Neural cell (in vitro differentiated cells): Measurements from ENCODE around the gene ADAR. TPM values are rescaled to one million over a fixed set of nuclear protein-coding genes. Genes with fewer than 3 reads are reported as not detected.

Experiments
- H2AFZ ChIP-seq: fragments of 200-600, 300-800 bp; sonication (generic), shearing (Covaris generic); 2 replicates; pipeline ENCODE4 v1.6.0; 2014; ENCODE audit warnings: low read depth, mild to moderate bottlenecking, antibody characterized with exemption, low read length, moderate library complexity
- H3F3A ChIP-seq: fragments of 200-600 bp; shearing (Covaris generic); 2 replicates; pipeline ENCODE4 v1.6.1; 2016; ENCODE audit warnings: mild to moderate bottlenecking, moderate library complexity, mixed read lengths, antibody characterized with exemption, low read length; ENCODE audit not compliant: insufficient read depth, poor library complexity, severe bottlenecking
- H3K27ac ChIP-seq: fragments of 200-600, 300-800 bp; sonication (generic), shearing (Covaris generic); 2 replicates; pipeline ENCODE4 v1.5.1; 2014; ENCODE audit warnings: mild to moderate bottlenecking, low read length, moderate library complexity
- H3K27me3 ChIP-seq: fragments of 300-800, 200-600 bp; sonication (generic), shearing (Covaris generic); 2 replicates; pipeline ENCODE4 v1.6.0; 2014; ENCODE audit warnings: mild to moderate bottlenecking, low read depth, low read length, moderate library complexity; ENCODE audit not compliant: insufficient read depth
- H3K36me3 ChIP-seq: fragments of 300-800, 200-600 bp; sonication (generic), shearing (Covaris generic); 2 replicates; pipeline ENCODE4 v1.5.1; 2014; ENCODE audit warnings: mild to moderate bottlenecking, antibody characterized with exemption, low read length, moderate library complexity; ENCODE audit not compliant: insufficient read depth
- H3K4me2 ChIP-seq: fragments of 300-800, 200-600 bp; sonication (generic), shearing (Covaris generic); 2 replicates; pipeline ENCODE4 v1.6.0; 2014; ENCODE audit warnings: mild to moderate bottlenecking, low read length
- H3K4me3 ChIP-seq: fragments of 300-800, 200-600 bp; sonication (generic), shearing (Covaris generic); 2 replicates; pipeline ENCODE4 v1.5.1; 2014; ENCODE audit warnings: mild to moderate bottlenecking, low read length, moderate library complexity
- H3K79me2 ChIP-seq: fragments of 200-600 bp; shearing (Covaris generic); replicated peaks from 2 replicates; pipeline ENCODE4 v1.6.0; 2014; ENCODE audit warnings: mild to moderate bottlenecking, low read length, moderate library complexity; ENCODE audit not compliant: insufficient read depth
- H3K9ac ChIP-seq: fragments of 300-800, 200-600 bp; sonication (generic), shearing (Covaris generic); 2 replicates; pipeline ENCODE4 v1.6.1; 2016; ENCODE audit warnings: mild to moderate bottlenecking, low read length, mixed read lengths
- H3K9me2 ChIP-seq: fragments of 200-600 bp; shearing (Covaris generic); 2 replicates; pipeline ENCODE4 v1.6.1; 2016; ENCODE audit warnings: mild to moderate bottlenecking, low read length, mixed read lengths; ENCODE audit not compliant: insufficient read depth
- H3K9me3 ChIP-seq: fragments of 200-600, 300-800 bp; sonication (generic), shearing (Covaris generic); 2 replicates; pipeline ENCODE4 v1.6.1; 2016; ENCODE audit warnings: mild to moderate bottlenecking, mixed run types, low read length, moderate library complexity, mixed read lengths
- H4K20me1 ChIP-seq: fragments of 200-600 bp; shearing (Covaris generic); 2 replicates; pipeline ENCODE4 v1.6.1; 2016; ENCODE audit warnings: mild to moderate bottlenecking, mixed run types; ENCODE audit not compliant: insufficient read depth
- EP300 ChIP-seq: fragments of 450-650 bp; conservative IDR thresholded peaks from 2 replicates; pipeline ENCODE4 v1.6.1; 2014; ENCODE audit warnings: antibody characterized with exemption, mild to moderate bottlenecking, moderate library complexity; ENCODE audit not compliant: poor library complexity, severe bottlenecking
- EZH2 ChIP-seq: fragments of 200-600, 300-800 bp; shearing (Covaris generic), sonication (generic); IDR thresholded peaks from 2 replicates; pipeline ENCODE4 v1.6.1; 2014; ENCODE audit warnings: antibody characterized with exemption, low read length, borderline replicate concordance, mild to moderate bottlenecking; ENCODE audit not compliant: insufficient read depth, poor library complexity, severe bottlenecking
- MXI1 ChIP-seq: fragments of 450-650 bp; conservative IDR thresholded peaks from 2 replicates; pipeline ENCODE4 v1.6.1; 2014; ENCODE audit warnings: antibody characterized with exemption, mild to moderate bottlenecking; ENCODE audit not compliant: poor library complexity, severe bottlenecking
- POLR2AphosphoS5 ChIP-seq: IDR thresholded peaks from 2 replicates; pipeline ENCODE4 v1.6.1; 2012
- RAD21 ChIP-seq: fragments of 450-650 bp; conservative IDR thresholded peaks from 2 replicates; pipeline ENCODE4 v1.6.1; 2014; ENCODE audit warnings: antibody characterized with exemption, mild to moderate bottlenecking, moderate library complexity
- SMC3 ChIP-seq: fragments of 450-650 bp; conservative IDR thresholded peaks from 2 replicates; pipeline ENCODE4 v1.6.1; 2014; ENCODE audit warnings: antibody characterized with exemption, mild to moderate bottlenecking, moderate library complexity; ENCODE audit not compliant: poor library complexity
- TAF1 ChIP-seq: IDR thresholded peaks from 2 replicates; pipeline ENCODE4 v1.6.1; 2012; ENCODE audit warnings: low read depth
- polyA plus RNA-seq: library from polyadenylated mRNA; depleted of rRNA; stranded (reverse); fragments of >200 nt; gene quantifications from 2 replicates; pipeline ENCODE4 v1.2.3, GENCODE V29; 2014
- TF ChIP-seq, protein P1 (sequence below): IDR thresholded peaks from 2 replicates; pipeline ENCODE4 v1.6.1; 2012; ENCODE audit warnings: borderline replicate concordance
- TF ChIP-seq, protein P2 (sequence below): fragments of 450-650 bp; IDR thresholded peaks from 2 replicates; pipeline ENCODE4 v1.5.1; 2014; ENCODE audit warnings: antibody characterized with exemption, mild to moderate bottlenecking, moderate library complexity; ENCODE audit not compliant: poor library complexity, severe bottlenecking

The ADAR gene
- polyA plus RNA-seq, 1 donor from 2014 or later = 51.4 TPM

DNA sequence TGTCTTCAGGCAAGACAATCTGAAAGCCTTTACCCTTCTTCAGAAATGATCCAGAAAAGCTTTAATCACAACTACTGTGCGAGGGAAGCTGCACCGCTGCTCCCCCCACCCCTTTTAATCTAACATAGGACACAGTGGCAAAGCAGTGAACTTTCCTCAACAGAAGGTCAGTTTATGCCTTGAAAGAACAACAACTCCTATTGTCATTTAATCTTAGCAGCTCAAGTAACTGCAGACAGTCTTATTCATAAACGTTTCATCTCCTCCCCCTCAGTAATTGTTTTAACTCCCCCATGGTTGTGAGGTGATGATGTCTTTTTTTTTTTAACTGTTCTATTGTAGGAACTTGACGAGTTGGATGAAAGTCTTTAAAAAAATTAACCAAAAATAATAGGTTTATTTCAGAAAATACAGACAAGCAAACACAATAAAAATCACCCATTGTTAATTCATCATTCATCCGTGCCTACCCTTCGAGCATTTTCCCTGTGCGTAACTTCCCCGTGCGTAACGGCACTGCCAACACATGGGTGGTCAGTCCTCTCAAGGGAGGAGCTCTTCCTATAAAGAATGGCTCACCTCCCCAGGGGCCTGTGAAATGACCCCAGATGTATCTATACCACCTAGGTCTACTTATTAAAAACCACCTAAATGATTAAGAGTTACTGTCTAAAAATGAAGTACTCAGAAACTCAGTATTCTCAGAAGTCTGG, 3.3 kb upstream of the ADAR start:
- TF ChIP-seq SMC3 = no peak
- TF ChIP-seq EZH2 = no peak
- TF ChIP-seq POLR2AphosphoS5 = no peak
- TF ChIP-seq, protein P1, sequence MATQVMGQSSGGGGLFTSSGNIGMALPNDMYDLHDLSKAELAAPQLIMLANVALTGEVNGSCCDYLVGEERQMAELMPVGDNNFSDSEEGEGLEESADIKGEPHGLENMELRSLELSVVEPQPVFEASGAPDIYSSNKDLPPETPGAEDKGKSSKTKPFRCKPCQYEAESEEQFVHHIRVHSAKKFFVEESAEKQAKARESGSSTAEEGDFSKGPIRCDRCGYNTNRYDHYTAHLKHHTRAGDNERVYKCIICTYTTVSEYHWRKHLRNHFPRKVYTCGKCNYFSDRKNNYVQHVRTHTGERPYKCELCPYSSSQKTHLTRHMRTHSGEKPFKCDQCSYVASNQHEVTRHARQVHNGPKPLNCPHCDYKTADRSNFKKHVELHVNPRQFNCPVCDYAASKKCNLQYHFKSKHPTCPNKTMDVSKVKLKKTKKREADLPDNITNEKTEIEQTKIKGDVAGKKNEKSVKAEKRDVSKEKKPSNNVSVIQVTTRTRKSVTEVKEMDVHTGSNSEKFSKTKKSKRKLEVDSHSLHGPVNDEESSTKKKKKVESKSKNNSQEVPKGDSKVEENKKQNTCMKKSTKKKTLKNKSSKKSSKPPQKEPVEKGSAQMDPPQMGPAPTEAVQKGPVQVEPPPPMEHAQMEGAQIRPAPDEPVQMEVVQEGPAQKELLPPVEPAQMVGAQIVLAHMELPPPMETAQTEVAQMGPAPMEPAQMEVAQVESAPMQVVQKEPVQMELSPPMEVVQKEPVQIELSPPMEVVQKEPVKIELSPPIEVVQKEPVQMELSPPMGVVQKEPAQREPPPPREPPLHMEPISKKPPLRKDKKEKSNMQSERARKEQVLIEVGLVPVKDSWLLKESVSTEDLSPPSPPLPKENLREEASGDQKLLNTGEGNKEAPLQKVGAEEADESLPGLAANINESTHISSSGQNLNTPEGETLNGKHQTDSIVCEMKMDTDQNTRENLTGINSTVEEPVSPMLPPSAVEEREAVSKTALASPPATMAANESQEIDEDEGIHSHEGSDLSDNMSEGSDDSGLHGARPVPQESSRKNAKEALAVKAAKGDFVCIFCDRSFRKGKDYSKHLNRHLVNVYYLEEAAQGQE = no peak
- no peak for TF ChIP-seq RAD21
- TF ChIP-seq, protein P2, sequence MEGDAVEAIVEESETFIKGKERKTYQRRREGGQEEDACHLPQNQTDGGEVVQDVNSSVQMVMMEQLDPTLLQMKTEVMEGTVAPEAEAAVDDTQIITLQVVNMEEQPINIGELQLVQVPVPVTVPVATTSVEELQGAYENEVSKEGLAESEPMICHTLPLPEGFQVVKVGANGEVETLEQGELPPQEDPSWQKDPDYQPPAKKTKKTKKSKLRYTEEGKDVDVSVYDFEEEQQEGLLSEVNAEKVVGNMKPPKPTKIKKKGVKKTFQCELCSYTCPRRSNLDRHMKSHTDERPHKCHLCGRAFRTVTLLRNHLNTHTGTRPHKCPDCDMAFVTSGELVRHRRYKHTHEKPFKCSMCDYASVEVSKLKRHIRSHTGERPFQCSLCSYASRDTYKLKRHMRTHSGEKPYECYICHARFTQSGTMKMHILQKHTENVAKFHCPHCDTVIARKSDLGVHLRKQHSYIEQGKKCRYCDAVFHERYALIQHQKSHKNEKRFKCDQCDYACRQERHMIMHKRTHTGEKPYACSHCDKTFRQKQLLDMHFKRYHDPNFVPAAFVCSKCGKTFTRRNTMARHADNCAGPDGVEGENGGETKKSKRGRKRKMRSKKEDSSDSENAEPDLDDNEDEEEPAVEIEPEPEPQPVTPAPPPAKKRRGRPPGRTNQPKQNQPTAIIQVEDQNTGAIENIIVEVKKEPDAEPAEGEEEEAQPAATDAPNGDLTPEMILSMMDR = no peak
- no peak for TF ChIP-seq EP300
- TF ChIP-seq TAF1 = no peak
- no peak for TF ChIP-seq MXI1
- H3K79me2 ChIP-seq = peaks cover 9% of the 10 kb centered on the region
- no peak overlapping the region for H3K4me2 ChIP-seq
- H3K36me3 ChIP-seq = no peaks in the 10 kb centered on the region
- H4K20me1 ChIP-seq = no peaks in the 10 kb centered on the region
- no peaks in the 10 kb centered on the region for H3F3A ChIP-seq
- no peaks in the 10 kb centered on the region for H3K9me2 ChIP-seq
- H3K9ac ChIP-seq = peak overlapping the region; percentile 5
- no peak overlapping the region for H2AFZ ChIP-seq
- H3K27me3 ChIP-seq = no peaks in the 10 kb centered on the region
- H3K4me3 ChIP-seq = peak overlapping the region; percentile 14
- H3K9me3 ChIP-seq = no peaks in the 10 kb centered on the region
- H3K27ac ChIP-seq = no peak overlapping the region

DNA sequence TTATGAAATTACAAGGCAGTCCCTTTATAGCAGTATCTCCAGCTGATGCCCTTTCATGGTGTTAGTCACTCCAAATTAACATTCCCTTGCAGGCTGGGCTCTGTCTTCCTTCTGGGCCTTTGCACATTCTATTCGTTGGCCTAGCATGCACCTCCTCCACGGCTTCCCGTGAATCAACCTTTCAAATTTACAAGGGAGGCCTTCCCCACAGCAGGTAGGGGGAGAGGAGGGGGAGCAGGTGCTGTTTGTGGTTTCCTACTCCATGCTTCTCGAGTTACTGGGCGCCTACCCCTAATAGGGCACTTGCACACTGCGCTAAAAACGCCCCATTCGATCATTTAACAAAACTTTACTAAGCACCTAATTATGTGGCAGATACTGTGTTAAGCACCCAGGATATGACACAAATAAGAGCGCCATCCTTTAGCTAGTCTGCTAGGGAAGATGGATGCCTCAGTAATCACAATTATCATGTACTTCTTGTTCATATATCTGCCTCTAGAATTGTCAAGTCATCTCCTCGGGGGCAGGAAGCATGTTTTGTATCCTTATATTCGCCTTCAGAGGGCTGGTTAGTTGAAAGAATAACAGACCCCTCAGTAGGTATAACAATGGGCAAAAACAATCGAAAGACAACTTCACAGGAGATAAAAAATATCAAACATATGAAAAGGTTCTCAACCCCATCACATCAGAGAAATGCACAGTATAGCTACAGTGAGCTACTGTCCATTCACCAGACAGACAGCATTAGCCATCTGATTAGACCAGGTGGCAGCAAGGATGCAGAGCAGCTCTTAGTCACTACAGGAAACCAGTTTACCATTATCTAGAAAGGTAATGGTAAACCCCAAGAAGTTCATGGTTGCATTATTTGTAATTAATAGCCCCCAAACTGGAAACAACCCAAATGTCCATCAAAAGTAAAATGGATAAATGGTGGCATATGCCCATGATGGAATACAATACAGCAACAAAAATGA, 1.7 kb upstream of the ADAR start:
- no peaks in the 10 kb centered on the region for H4K20me1 ChIP-seq
- no peak overlapping the region for H3K4me2 ChIP-seq
- H3K27ac ChIP-seq = no peak overlapping the region
- no peaks in the 10 kb centered on the region for H3K9me2 ChIP-seq
- no peak overlapping the region for H2AFZ ChIP-seq
- no peaks in the 10 kb centered on the region for H3K27me3 ChIP-seq
- no peaks in the 10 kb centered on the region for H3K9me3 ChIP-seq
- peaks cover 17% of the 10 kb centered on the region for H3K79me2 ChIP-seq
- no peaks in the 10 kb centered on the region for H3K36me3 ChIP-seq
- TF ChIP-seq POLR2AphosphoS5 (no peak), TAF1 (no peak), RAD21 (no peak), SMC3 (no peak), EP300 (no peak), MXI1 (no peak), EZH2 (no peak)
- TF ChIP-seq, protein P1 = no peak
- TF ChIP-seq, protein P2 = no peak
- no peaks in the 10 kb centered on the region for H3F3A ChIP-seq
- no peak overlapping the region for H3K4me3 ChIP-seq
- H3K9ac ChIP-seq = no peak overlapping the region
